ENCODE results near the gene WDR46.

Gene WDR46

DNA sequence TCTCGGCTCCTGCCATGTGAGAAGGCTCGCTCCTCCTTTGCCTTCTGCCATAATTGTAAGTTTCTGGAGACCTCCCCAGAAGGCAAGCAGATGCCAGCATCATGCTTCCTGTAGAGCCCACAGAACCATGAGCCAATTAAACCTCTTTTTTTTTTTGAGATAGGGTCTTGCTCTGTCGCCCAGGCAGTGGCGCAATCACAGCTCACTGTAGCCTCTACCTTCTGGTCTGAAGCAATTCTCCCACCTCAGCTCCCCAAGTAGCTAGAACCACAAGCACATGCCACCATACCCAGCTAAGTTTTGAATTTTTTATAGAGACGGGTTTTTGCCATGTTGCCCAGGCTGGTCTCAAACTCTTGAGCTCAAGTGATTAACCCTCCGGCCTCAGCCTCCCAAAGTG is 52.2 kb downstream of the WDR46 start:
- Histone ChIP-seq H3K9ac (ENCODE audit: low read length in 2 of 2) (no peak overlapping the region), H3K27ac (ENCODE audit: low read length) (no peak overlapping the region), H3K9me3 (ENCODE audit: control insufficient read depth in 2 of 2, low read length in 2 of 2) (no peaks in the 10 kb centered on the region), H3K36me3 (ENCODE audit: control insufficient read depth in 2 of 2, insufficient read depth in 2 of 2, low read length in 2 of 2) (no peaks in the 10 kb centered on the region), H3K4me3 (ENCODE audit: low read length in 2 of 2) (no peak overlapping the region), H3K27me3 (ENCODE audit: control insufficient read depth in 1 of 2, insufficient read depth in 2 of 2, low read length in 2 of 2) (peaks cover 9 to 14% of the 10 kb centered on the region in 2 donors), H3K4me1 (ENCODE audit: control insufficient read depth, insufficient read depth, low read length) (no peaks in the 10 kb centered on the region)

DNA sequence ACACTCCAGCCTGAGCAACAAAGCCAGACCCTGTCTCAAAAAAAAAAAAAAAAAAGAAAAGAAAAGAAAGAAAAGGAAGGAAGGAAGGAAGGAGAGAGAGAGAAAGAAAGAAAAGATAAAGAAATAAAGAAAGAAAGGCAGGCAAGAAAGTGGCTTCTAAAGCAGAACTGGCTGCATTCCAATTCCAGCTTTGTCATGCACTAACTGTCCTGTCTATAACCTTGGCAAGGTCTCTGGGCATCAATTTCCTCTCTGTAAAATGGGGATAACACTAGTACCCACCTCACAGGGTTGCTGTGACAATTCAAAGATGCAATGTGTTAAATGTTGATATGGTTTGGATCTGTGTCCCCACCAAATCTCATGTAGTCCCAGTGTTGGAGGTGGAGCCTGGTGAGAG is 52.7 kb downstream of the WDR46 start:
- Histone ChIP-seq H3K27ac (ENCODE audit: low read length) (no peak overlapping the region), H3K4me3 (ENCODE audit: low read length in 2 of 2) (no peak overlapping the region), H3K27me3 (ENCODE audit: control insufficient read depth in 1 of 2, insufficient read depth in 2 of 2, low read length in 2 of 2) (peaks cover 9 to 14% of the 10 kb centered on the region in 2 donors), H3K9ac (ENCODE audit: low read length in 2 of 2) (no peak overlapping the region), H3K9me3 (ENCODE audit: control insufficient read depth in 2 of 2, low read length in 2 of 2) (no peaks in the 10 kb centered on the region), H3K36me3 (ENCODE audit: control insufficient read depth in 2 of 2, insufficient read depth in 2 of 2, low read length in 2 of 2) (no peaks in the 10 kb centered on the region), H3K4me1 (ENCODE audit: control insufficient read depth, insufficient read depth, low read length) (no peaks in the 10 kb centered on the region)

DNA sequence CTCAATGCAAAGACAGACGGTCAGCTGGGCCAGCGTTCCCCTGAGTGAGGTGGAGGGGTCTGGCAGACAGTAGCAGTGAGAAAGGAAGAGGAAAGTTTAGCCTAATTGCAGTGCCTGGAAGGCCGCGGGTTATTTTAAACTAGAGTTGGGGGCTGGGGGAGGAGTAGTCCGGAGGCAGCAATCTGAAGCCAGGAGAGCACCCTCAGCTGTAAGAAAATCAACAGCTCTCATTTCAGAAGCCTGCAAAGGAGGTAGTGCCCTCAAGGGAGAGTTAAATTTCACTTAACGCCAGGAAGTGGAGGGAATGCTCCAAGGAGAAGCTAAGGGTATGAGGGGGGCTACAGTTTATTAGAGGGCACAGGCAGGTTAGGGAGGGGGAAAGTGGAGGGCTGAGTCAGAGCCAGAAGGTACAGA is 53.8 kb downstream of the WDR46 start:
- H3K36me3 ChIP-seq (ENCODE audit: control insufficient read depth in 2 of 2, insufficient read depth in 2 of 2, low read length in 2 of 2): no peaks in the 10 kb centered on the region
- no peak overlapping the region for H3K27ac ChIP-seq (ENCODE audit: low read length)
- no peak overlapping the region for H3K9ac ChIP-seq (ENCODE audit: low read length in 2 of 2)
- peaks cover 4 to 14% of the 10 kb centered on the region in 2 donors for H3K27me3 ChIP-seq (ENCODE audit: control insufficient read depth in 1 of 2, insufficient read depth in 2 of 2, low read length in 2 of 2)
- H3K4me1 ChIP-seq (ENCODE audit: control insufficient read depth, insufficient read depth, low read length): no peaks in the 10 kb centered on the region
- H3K4me3 ChIP-seq (ENCODE audit: low read length in 2 of 2): no peak overlapping the region
- H3K9me3 ChIP-seq (ENCODE audit: control insufficient read depth in 2 of 2, low read length in 2 of 2): no peaks in the 10 kb centered on the region

Measured in stomach smooth muscle (tissue), 2 donors.